Thyroid gland (tissue), 4 donors: Measurements from ENCODE around the gene DUSP8.

Source experiments
- POLR2A ChIP-seq, 2 donors: fragments of 450-650 bp; IDR thresholded peaks; one replicate each; pipeline ENCODE4 v1.6.1; 2017; ENCODE audit warnings: antibody characterized with exemption in 2 of 2, mild to moderate bottlenecking in 2 of 2, moderate library complexity in 1 of 2
- TF ChIP-seq, protein P1 (sequence below), 6 experiments: fragments of 200-600 bp in 3 of 6; fragments of 450-650 bp in 3 of 6; sonication (generic) in 3 of 6; IDR thresholded peaks; one replicate each; pipeline ENCODE4 v1.5.1; 2016 to 2019; ENCODE audit warnings: antibody characterized with exemption in 6 of 6, mild to moderate bottlenecking in 2 of 6, inconsistent platforms in 1 of 6, moderate library complexity in 1 of 6

DNA sequence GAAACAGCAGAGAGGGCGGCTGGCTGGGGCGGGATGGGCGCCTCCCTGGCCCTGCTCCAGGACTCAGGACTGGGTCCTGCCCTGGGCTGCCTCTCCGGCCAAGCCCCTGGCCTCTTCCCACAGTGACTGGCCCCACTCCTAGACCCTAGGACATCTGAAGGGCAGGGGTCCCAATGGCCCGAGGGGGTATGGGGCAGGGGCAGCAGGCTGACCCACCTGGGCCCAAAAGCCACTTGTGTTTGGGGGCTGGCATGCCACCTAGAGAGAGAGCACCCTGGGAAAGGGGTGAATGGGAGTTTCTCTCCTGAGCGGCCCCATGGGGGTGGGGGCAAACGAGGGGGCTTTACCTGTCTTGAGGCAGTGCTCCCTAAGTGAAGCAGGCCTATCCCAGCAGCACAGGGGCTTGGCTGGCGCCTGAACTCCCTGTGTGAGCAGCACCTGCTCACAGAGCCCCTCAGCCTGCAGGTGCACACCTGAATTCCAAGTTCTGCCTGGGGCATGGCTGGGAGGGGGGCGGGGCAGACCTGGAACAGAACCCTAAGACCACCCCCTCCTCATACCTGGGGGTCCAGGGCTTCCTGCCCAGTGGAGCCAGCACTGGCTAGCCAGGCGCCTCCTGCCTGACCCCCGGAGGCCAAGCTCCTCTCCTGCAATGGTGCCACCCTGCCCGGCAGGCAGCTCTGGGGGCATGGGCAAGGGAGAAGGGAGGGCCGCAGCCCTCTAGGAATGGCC, 16.9 kb downstream of the DUSP8 start:
- TF ChIP-seq, protein P1, sequence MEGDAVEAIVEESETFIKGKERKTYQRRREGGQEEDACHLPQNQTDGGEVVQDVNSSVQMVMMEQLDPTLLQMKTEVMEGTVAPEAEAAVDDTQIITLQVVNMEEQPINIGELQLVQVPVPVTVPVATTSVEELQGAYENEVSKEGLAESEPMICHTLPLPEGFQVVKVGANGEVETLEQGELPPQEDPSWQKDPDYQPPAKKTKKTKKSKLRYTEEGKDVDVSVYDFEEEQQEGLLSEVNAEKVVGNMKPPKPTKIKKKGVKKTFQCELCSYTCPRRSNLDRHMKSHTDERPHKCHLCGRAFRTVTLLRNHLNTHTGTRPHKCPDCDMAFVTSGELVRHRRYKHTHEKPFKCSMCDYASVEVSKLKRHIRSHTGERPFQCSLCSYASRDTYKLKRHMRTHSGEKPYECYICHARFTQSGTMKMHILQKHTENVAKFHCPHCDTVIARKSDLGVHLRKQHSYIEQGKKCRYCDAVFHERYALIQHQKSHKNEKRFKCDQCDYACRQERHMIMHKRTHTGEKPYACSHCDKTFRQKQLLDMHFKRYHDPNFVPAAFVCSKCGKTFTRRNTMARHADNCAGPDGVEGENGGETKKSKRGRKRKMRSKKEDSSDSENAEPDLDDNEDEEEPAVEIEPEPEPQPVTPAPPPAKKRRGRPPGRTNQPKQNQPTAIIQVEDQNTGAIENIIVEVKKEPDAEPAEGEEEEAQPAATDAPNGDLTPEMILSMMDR (IDR thresholded peaks at IDR 0.05): no peak
- TF ChIP-seq POLR2A (IDR thresholded peaks at IDR 0.05): no peak
